Esophagus muscularis mucosa (tissue), 4 donors: Measurements from ENCODE around the gene NOL11.

Experiments used
- CTCF ChIP-seq, 3 experiments: fragments of 200-600 bp in 2 of 3; fragments of 450-650 bp in 1 of 3; sonication (generic) in 2 of 3; IDR thresholded peaks; one replicate each; pipeline ENCODE4 v1.5.1; 2017 to 2019; ENCODE audit warnings: antibody characterized with exemption in 3 of 3, mild to moderate bottlenecking in 2 of 3, moderate library complexity in 1 of 3
- EP300 ChIP-seq: sonication (generic); formaldehyde crosslinking; IDR thresholded peaks from one replicate; pipeline ENCODE4 v1.6.1; 2017; ENCODE audit warnings: antibody characterized with exemption
- POLR2A ChIP-seq: fragments of 450-650 bp; IDR thresholded peaks from one replicate; pipeline ENCODE4 v1.6.1; 2017; ENCODE audit warnings: antibody characterized with exemption, moderate library complexity, mild to moderate bottlenecking, low read depth

DNA sequence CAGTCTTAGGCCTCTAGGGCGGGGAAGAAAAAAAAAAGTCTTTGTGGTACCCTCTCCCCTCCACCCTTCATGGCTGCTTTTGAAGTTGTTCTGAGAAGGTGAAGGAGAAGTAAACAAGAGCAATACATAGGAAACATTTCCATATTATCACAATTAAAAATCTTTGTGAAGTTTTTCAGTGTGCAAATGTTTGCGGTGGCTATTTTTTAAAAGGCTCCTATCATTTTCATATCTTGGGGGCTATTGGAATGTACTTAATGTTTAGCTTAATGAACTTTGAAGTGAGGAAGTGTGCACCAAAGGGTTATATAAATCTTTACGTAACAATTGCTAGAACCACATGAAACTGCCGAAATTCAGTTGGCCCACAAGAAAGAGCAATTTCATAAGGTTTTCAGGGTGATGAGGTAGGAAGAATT lies 7.6 kb downstream of the NOL11 start:
- no peak for TF ChIP-seq CTCF (IDR thresholded peaks at IDR 0.05)
- no peak for TF ChIP-seq EP300
- no peak for TF ChIP-seq POLR2A
